ENCODE data around the gene DIP2A.
"Not testable (repeated sequence)": the region's sequence is repeated elsewhere in the genome, so short reads cannot be mapped to it uniquely, and the experiment has no call there.

The DIP2A gene

DNA sequence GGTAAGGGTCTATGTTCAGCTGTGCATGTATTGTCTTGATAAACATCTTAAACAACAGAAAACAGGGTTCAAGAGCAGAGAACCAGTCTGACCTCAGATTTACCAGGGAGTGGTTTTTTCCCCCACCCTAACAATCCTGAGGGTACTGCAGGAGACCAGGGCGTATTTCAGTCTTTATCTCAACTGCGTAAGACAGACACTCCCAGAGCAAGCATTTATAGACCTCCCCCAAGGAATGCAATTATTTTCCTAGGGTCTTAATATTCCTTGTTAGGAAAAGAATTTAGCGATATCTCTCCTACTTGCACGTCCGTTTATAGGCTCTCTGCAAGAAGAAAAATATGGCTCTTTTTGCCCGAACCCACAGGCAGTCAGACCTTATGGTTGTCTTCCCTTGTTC is 9.8 kb upstream of the DIP2A start:
- not testable (repeated sequence) for H3K9me3 ChIP-seq (ENCODE audit: control insufficient read depth, low read length); H3K27me3 ChIP-seq (ENCODE audit: control insufficient read depth in 1 of 2, insufficient read depth in 1 of 2, low read length in 2 of 2); H3K4me1 ChIP-seq (ENCODE audit: control insufficient read depth, insufficient read depth, low read depth, low read length); H3K4me3 ChIP-seq (ENCODE audit: insufficient read depth in 1 of 2, low read depth in 1 of 2, low read length in 2 of 2); H4K91ac ChIP-seq (ENCODE audit: low read length); H3K9ac ChIP-seq (ENCODE audit: low read length); H2AK5ac ChIP-seq (ENCODE audit: low read length, severe bottlenecking); H3K23ac ChIP-seq (ENCODE audit: low read length in 2 of 2); H2BK120ac ChIP-seq (ENCODE audit: low read depth, low read length); H2BK5ac ChIP-seq (ENCODE audit: low read depth, low read length, poor library complexity, severe bottlenecking); H2BK15ac ChIP-seq (ENCODE audit: low read depth, poor library complexity, severe bottlenecking); H3K14ac ChIP-seq (ENCODE audit: low read length in 2 of 2); H2AFZ ChIP-seq (ENCODE audit: low read depth, low read length); H2BK12ac ChIP-seq (ENCODE audit: low read length in 2 of 2); H4K8ac ChIP-seq (ENCODE audit: low read length); H3K27ac ChIP-seq (ENCODE audit: low read length, poor library complexity, severe bottlenecking); H3K4ac ChIP-seq (ENCODE audit: low read depth in 1 of 2, low read length in 2 of 2); H3K18ac ChIP-seq (ENCODE audit: low read depth in 1 of 2, low read length in 2 of 2); H3K4me2 ChIP-seq (ENCODE audit: low read length, poor library complexity, severe bottlenecking); DNase-seq
- Histone ChIP-seq H3K79me1 (replicated peaks; ENCODE audit: low read length, poor library complexity, severe bottlenecking) (peaks cover 40% of the 10 kb centered on the region), H3K36me3 (ENCODE audit: control insufficient read depth in 1 of 2, insufficient read depth in 2 of 2, low read depth in 1 of 2, low read length in 2 of 2) (peaks cover 18 to 23% of the 10 kb centered on the region in 2 experiments)
- 96% methylated on average over 4 of the region's 6 CpGs for WGBS

DNA sequence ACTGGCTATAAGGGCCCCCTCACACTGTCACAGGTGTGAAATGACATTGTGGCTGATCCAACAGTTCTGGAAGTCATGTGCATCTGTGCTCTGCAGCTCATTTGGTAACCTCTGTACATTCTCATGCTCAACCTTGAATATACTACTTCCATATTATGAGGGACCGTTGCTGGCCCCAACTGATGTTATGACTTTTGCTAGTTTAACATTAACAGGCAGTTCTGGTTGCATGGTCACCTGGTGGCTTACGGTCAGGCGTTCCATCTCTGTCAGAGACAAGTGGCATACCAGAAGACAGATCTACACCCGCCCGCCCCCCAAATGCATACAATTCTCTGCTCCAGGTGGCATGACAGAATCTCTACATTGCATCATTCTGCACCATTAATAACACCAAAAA is 6.0 kb upstream of the DIP2A start:
- Histone ChIP-seq H3K4me2 (ENCODE audit: low read length, poor library complexity, severe bottlenecking) (no peak overlapping the region), H4K91ac (ENCODE audit: low read length) (no peak overlapping the region), H3K27ac (ENCODE audit: low read length, poor library complexity, severe bottlenecking) (no peak overlapping the region), H3K27me3 (ENCODE audit: control insufficient read depth in 1 of 2, insufficient read depth in 1 of 2, low read length in 2 of 2) (no peaks in the 10 kb centered on the region), H2AFZ (ENCODE audit: low read depth, low read length) (no peak overlapping the region), H3K9ac (ENCODE audit: low read length) (no peak overlapping the region), H3K4me3 (ENCODE audit: insufficient read depth in 1 of 2, low read depth in 1 of 2, low read length in 2 of 2) (no peak overlapping the region), H3K4ac (ENCODE audit: low read depth in 1 of 2, low read length in 2 of 2) (no peak overlapping the region), H2BK120ac (ENCODE audit: low read depth, low read length) (no peak overlapping the region), H3K14ac (ENCODE audit: low read length in 2 of 2) (no peak overlapping the region), H3K9me3 (ENCODE audit: control insufficient read depth, low read length) (peaks cover 4% of the 10 kb centered on the region), H2BK5ac (ENCODE audit: low read depth, low read length, poor library complexity, severe bottlenecking) (no peak overlapping the region), H2AK5ac (ENCODE audit: low read length, severe bottlenecking) (no peak overlapping the region), H3K23ac (ENCODE audit: low read length in 2 of 2) (no peak overlapping the region), H3K79me1 (replicated peaks; ENCODE audit: low read length, poor library complexity, severe bottlenecking) (peaks cover 57% of the 10 kb centered on the region), H3K18ac (ENCODE audit: low read depth in 1 of 2, low read length in 2 of 2) (no peak overlapping the region), H2BK12ac (ENCODE audit: low read length in 2 of 2) (no peak overlapping the region), H2BK15ac (ENCODE audit: low read depth, poor library complexity, severe bottlenecking) (no peak overlapping the region), H3K36me3 (ENCODE audit: control insufficient read depth in 1 of 2, insufficient read depth in 2 of 2, low read depth in 1 of 2, low read length in 2 of 2) (peaks cover 2 to 4% of the 10 kb centered on the region in 2 experiments), H4K8ac (ENCODE audit: low read length) (no peak overlapping the region), H3K4me1 (ENCODE audit: control insufficient read depth, insufficient read depth, low read depth, low read length) (peaks cover 8% of the 10 kb centered on the region)
- DNase-seq = no peak
- WGBS = 95% methylated on average over 5 of the region's 5 CpGs

DNA sequence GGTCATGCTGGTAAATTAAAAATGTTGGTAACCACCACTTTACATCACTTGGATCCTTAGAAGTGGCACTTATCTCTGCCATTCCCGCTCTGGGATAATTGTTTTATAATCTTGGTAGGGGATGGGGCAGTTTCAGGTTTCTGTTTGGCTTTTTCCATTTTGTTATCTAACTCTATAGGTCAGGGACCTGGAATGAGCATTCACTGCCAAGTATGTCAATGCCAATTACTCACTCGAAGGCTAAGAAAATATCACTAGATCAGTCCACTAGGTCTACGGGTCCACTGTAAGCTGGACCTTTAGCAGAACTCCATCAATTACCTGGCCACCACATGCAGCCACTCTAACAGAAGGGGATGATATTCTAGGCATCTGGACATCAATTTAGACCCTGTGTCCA is 4.5 kb upstream of the DIP2A start:
- H2AK5ac ChIP-seq (ENCODE audit: low read length, severe bottlenecking) = no peak overlapping the region
- no peak overlapping the region for H4K91ac ChIP-seq (ENCODE audit: low read length)
- H2BK15ac ChIP-seq (ENCODE audit: low read depth, poor library complexity, severe bottlenecking) = no peak overlapping the region
- no peak overlapping the region for H2BK12ac ChIP-seq (ENCODE audit: low read length in 2 of 2)
- no peak overlapping the region for H3K9ac ChIP-seq (ENCODE audit: low read length)
- H3K4ac ChIP-seq (ENCODE audit: low read depth in 1 of 2, low read length in 2 of 2) = no peak overlapping the region
- peaks cover 8% of the 10 kb centered on the region for H3K4me1 ChIP-seq (ENCODE audit: control insufficient read depth, insufficient read depth, low read depth, low read length)
- no peak overlapping the region for H2BK120ac ChIP-seq (ENCODE audit: low read depth, low read length)
- H3K18ac ChIP-seq (ENCODE audit: low read depth in 1 of 2, low read length in 2 of 2) = no peak overlapping the region
- H3K36me3 ChIP-seq (ENCODE audit: control insufficient read depth in 1 of 2, insufficient read depth in 2 of 2, low read depth in 1 of 2, low read length in 2 of 2) = peaks cover 2 to 4% of the 10 kb centered on the region in 2 experiments
- DNase-seq = no peak
- no peak overlapping the region for H4K8ac ChIP-seq (ENCODE audit: low read length)
- no peak overlapping the region for H3K14ac ChIP-seq (ENCODE audit: low read length in 2 of 2)
- no peak overlapping the region for H2BK5ac ChIP-seq (ENCODE audit: low read depth, low read length, poor library complexity, severe bottlenecking)
- peaks cover 53% of the 10 kb centered on the region for H3K79me1 ChIP-seq (replicated peaks; ENCODE audit: low read length, poor library complexity, severe bottlenecking)
- no peak overlapping the region for H3K23ac ChIP-seq (ENCODE audit: low read length in 2 of 2)
- H3K9me3 ChIP-seq (ENCODE audit: control insufficient read depth, low read length) = no peaks in the 10 kb centered on the region
- no peak overlapping the region for H3K27ac ChIP-seq (ENCODE audit: low read length, poor library complexity, severe bottlenecking)
- no peaks in the 10 kb centered on the region for H3K27me3 ChIP-seq (ENCODE audit: control insufficient read depth in 1 of 2, insufficient read depth in 1 of 2, low read length in 2 of 2)
- H3K4me3 ChIP-seq (ENCODE audit: insufficient read depth in 1 of 2, low read depth in 1 of 2, low read length in 2 of 2) = no peak overlapping the region
- no peak overlapping the region for H2AFZ ChIP-seq (ENCODE audit: low read depth, low read length)
- H3K4me2 ChIP-seq (ENCODE audit: low read length, poor library complexity, severe bottlenecking) = no peak overlapping the region
- WGBS = 68% methylated on average over 3 of the region's 3 CpGs

DNA sequence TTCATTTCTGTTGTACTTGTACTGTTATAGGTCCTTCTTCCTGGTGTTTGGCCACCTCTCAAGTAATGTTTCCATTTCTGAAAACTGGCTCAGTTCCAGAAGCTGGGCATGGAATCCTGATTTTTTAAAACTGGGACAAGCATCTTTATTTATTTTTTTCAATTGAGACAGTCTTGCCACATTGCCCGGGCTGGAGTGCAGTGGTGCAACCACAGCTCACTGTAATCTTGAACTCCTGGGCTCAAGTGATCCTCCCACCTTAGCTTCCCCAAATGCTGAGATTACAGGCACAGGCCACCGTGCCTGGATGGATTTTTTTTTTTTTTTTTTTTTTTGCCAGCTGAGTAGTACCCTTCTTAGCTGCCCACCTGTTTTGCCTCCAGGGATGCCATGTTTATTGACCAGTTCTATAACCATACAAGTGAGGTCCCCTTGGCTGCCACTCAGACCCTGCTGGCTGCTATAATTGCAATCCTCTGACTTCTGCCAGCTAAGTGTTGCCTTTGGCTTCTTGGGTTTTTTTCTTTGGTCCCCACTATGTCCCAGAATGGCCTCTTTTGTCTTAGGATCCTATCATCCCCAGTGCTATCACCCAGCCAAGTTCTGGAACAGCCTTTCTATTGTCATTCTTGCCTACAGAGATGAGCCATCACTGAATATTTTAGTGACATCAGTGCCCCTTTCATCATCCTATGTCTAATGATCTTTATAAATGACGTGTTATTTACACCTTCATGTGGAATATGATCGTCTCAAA is 3.9 kb upstream of the DIP2A start:
- H2AFZ ChIP-seq (ENCODE audit: low read depth, low read length) = no peak overlapping the region
- H3K4ac ChIP-seq (ENCODE audit: low read depth in 1 of 2, low read length in 2 of 2) = no peak overlapping the region
- H3K9me3 ChIP-seq (ENCODE audit: control insufficient read depth, low read length) = no peaks in the 10 kb centered on the region
- 97% methylated on average over 4 of the region's 4 CpGs for WGBS
- no peak for DNase-seq
- H3K4me3 ChIP-seq (ENCODE audit: insufficient read depth in 1 of 2, low read depth in 1 of 2, low read length in 2 of 2) = no peak overlapping the region
- peaks cover 51% of the 10 kb centered on the region for H3K79me1 ChIP-seq (replicated peaks; ENCODE audit: low read length, poor library complexity, severe bottlenecking)
- H4K8ac ChIP-seq (ENCODE audit: low read length) = no peak overlapping the region
- no peak overlapping the region for H3K23ac ChIP-seq (ENCODE audit: low read length in 2 of 2)
- peak overlapping the region; percentile 38 for H3K9ac ChIP-seq (ENCODE audit: low read length)
- no peak overlapping the region for H2BK12ac ChIP-seq (ENCODE audit: low read length in 2 of 2)
- H3K27me3 ChIP-seq (ENCODE audit: control insufficient read depth in 1 of 2, insufficient read depth in 1 of 2, low read length in 2 of 2) = no peaks in the 10 kb centered on the region
- H2BK120ac ChIP-seq (ENCODE audit: low read depth, low read length) = no peak overlapping the region
- no peak overlapping the region for H4K91ac ChIP-seq (ENCODE audit: low read length)
- H3K4me1 ChIP-seq (ENCODE audit: control insufficient read depth, insufficient read depth, low read depth, low read length) = peaks cover 10% of the 10 kb centered on the region
- no peak overlapping the region for H2AK5ac ChIP-seq (ENCODE audit: low read length, severe bottlenecking)
- no peak overlapping the region for H3K4me2 ChIP-seq (ENCODE audit: low read length, poor library complexity, severe bottlenecking)
- H3K18ac ChIP-seq (ENCODE audit: low read depth in 1 of 2, low read length in 2 of 2) = no peak overlapping the region
- no peak overlapping the region for H2BK15ac ChIP-seq (ENCODE audit: low read depth, poor library complexity, severe bottlenecking)
- no peak overlapping the region for H3K14ac ChIP-seq (ENCODE audit: low read length in 2 of 2)
- no peak overlapping the region for H3K27ac ChIP-seq (ENCODE audit: low read length, poor library complexity, severe bottlenecking)
- peaks cover 2 to 4% of the 10 kb centered on the region in 2 experiments for H3K36me3 ChIP-seq (ENCODE audit: control insufficient read depth in 1 of 2, insufficient read depth in 2 of 2, low read depth in 1 of 2, low read length in 2 of 2)
- no peak overlapping the region for H2BK5ac ChIP-seq (ENCODE audit: low read depth, low read length, poor library complexity, severe bottlenecking)

Measured in mesenchymal stem cell (in vitro differentiated cells and primary cell).